ENCODE data around the gene DPF3.

DNA sequence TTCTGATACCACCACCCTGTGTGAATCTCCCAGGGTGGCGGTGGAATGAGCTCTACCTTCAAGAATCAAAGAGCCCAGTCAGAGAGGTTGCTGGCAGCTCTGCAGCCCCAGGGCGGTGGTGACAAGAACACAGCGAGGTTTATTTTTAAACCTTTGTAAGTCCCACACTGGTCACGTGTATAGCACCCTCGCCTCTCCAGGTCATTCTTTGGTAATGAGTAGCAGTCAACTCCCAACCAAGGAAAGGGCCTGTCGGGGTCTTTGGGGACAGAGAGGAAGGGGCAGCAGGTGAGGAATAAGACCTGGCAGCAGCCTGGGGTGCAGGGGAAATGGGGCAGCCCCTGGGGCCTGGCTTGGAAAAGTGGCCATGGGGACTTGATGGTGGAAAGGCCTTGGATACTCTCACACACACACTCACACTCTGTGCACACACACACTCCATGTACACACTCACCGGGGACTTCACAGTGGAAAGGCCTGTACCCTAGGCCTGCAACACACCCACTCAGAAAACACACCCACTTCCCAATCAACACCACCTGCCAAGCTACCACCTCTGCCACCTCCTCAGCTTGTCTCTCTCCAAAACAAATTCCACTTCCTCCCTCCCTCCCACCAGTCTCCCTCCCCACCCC, 178.6 kb downstream of the DPF3 start:
- TF ChIP-seq CTCF (IDR thresholded peaks at IDR 0.05) (no peak), POLR2A (IDR thresholded peaks at IDR 0.05) (no peak)

Data from adrenal gland (tissue), 5 donors.